ENCODE results near the gene MBNL2. TPM values are rescaled to one million over a fixed set of nuclear protein-coding genes. Genes with fewer than 3 reads are reported as not detected.
A peak's percentile ranks its signal among the peaks of the same experiment; 100 is the strongest.

The MBNL2 gene
- total RNA-seq, 2 donors from 2014 or later: 59.6 to 67.7 TPM

DNA sequence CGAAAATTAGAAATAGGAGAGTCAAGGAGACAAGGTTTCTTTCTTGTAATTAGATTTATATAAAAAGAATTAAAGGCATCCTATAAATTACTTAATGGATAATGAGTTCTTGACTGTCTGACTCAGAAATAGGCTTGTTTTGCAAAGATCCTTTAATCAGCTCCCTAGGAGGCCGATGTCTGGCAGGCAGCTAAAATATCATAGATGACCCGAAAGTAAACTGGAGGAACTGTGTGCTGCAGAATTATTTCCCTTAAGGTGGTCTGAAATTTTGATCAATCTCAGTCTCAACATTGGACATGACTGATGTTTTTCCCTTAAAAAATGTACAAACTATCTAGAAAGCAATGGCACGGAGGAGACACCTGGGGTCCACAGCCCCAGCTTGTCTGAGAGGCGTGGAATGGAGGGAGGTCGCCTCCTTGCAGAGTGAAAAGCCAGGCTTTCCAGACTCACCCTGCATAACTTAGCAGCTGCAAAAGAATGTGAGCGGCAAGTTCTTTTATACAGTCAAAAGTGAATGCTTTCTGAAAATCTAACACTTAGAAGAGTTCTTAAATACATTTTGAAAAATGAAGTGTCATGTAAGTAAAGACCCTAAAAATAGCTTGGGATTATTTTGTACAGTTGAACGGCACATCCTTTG is 44.8 kb downstream of the MBNL2 start:
- ATAC-seq (ENCODE audit: insufficient number of reproducible peaks, low FRiP score, low read depth) (no peak), DNase-seq (ENCODE audit: low spot score) (no peak)
- TF ChIP-seq, protein P1, sequence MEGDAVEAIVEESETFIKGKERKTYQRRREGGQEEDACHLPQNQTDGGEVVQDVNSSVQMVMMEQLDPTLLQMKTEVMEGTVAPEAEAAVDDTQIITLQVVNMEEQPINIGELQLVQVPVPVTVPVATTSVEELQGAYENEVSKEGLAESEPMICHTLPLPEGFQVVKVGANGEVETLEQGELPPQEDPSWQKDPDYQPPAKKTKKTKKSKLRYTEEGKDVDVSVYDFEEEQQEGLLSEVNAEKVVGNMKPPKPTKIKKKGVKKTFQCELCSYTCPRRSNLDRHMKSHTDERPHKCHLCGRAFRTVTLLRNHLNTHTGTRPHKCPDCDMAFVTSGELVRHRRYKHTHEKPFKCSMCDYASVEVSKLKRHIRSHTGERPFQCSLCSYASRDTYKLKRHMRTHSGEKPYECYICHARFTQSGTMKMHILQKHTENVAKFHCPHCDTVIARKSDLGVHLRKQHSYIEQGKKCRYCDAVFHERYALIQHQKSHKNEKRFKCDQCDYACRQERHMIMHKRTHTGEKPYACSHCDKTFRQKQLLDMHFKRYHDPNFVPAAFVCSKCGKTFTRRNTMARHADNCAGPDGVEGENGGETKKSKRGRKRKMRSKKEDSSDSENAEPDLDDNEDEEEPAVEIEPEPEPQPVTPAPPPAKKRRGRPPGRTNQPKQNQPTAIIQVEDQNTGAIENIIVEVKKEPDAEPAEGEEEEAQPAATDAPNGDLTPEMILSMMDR (IDR thresholded peaks at IDR 0.05): no peak
- Histone ChIP-seq H3K4me3 (peak overlapping the region; percentile 15), H3K4me1 (ENCODE audit: control insufficient read depth in 1 of 2, low read depth in 2 of 2) (peaks cover 10 to 59% of the 10 kb centered on the region in 2 donors), H3K36me3 (no peaks in the 10 kb centered on the region), H3K27ac (peak overlapping the region; percentile 14 to 20), H3K9me3 (no peaks in the 10 kb centered on the region), H3K27me3 (replicated peaks; ENCODE audit: insufficient read depth) (no peaks in the 10 kb centered on the region)

DNA sequence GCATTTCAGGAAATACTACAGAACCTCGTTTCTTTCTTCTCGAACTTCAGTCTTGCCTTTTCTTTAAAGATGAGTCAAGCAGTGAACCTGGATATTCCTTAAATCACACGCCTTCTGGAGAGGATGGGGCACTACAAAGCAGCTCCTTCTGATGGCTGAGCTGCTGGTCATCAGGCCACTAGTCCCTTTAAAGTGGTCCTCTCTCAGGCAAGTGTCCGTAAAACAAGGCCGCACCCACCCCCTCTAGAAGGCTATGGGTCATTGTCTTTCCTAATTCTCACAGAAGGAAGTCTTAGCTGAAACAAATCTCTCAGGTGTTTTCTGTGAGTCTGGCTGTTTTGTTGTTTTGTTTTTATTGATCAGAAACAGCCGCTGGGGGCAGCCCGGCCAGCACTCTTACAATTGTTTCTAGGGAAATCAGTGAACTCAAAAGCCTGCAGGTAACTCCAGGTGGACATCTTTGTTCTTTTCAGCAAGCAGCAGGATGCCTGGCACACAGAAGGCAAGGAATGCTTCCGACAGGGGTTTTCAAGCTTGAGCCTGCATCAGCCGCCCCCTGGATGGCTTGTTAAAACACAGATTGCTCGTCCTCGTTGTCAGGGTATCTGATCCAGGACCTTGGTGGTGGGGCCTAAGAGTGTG is 45.4 kb downstream of the MBNL2 start:
- ATAC-seq (ENCODE audit: insufficient number of reproducible peaks, low FRiP score, low read depth) (no peak), DNase-seq (ENCODE audit: low spot score) (no peak)
- TF ChIP-seq, protein P1 (IDR thresholded peaks at IDR 0.05): no peak
- H3K4me1 ChIP-seq (ENCODE audit: control insufficient read depth in 1 of 2, low read depth in 2 of 2): peaks cover 7 to 58% of the 10 kb centered on the region in 2 donors
- H3K4me3 ChIP-seq: no peak overlapping the region
- H3K36me3 ChIP-seq: no peaks in the 10 kb centered on the region
- no peaks in the 10 kb centered on the region for H3K27me3 ChIP-seq (replicated peaks; ENCODE audit: insufficient read depth)
- H3K9me3 ChIP-seq: no peaks in the 10 kb centered on the region
- H3K27ac ChIP-seq: no peak overlapping the region

DNA sequence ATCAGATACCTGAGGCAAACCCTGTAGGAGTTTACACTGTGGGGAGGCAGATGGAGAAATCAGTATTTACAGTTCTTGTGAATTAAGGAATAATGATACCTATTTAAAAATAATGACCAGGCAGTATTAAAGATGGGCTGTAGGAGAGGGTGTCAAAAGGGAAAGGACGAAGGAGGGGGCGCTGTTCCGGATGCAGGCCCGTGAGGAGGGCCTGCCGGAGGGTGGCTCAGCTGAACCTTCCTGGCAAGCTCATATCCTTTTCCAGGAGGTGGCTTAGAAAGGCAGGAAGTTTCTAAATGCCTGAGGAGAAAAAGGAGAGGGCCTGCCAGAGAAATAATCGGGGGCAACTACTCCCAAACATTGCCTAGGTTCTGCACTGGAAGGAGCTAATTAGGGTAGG is 46.6 kb downstream of the MBNL2 start:
- H3K4me3 ChIP-seq: no peak overlapping the region

DNA sequence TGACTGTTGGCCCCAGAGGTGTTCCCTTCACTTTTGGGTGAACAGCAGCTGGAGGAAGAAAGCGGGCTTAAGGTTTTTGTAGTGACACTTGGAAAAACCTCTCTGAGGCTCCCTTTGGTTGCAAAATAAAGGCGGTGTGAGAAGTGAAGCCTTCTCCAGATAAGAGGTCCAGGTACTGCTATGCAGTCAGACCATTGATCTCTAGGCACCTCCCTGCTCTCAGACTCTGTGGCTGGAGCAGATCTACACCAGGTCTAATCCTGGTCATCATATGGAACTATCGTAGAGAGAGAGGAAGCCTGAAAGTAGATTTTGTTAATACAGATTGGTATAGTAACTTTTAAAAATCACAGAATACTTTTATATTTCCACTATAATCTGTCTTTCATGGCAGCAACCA is 47.5 kb downstream of the MBNL2 start:
- Histone ChIP-seq H3K9me3 (no peaks in the 10 kb centered on the region), H3K4me1 (ENCODE audit: control insufficient read depth in 1 of 2, low read depth in 2 of 2) (peaks cover 28 to 74% of the 10 kb centered on the region in 2 donors), H3K27me3 (replicated peaks; ENCODE audit: insufficient read depth) (no peaks in the 10 kb centered on the region), H3K36me3 (no peaks in the 10 kb centered on the region), H3K4me3 (no peak overlapping the region), H3K27ac (peak overlapping the region in 1 of 2 donors; percentile 11)
- TF ChIP-seq, protein P1 (IDR thresholded peaks at IDR 0.05): no peak
- DNase-seq (ENCODE audit: low spot score) (no peak), ATAC-seq (ENCODE audit: insufficient number of reproducible peaks, low FRiP score, low read depth) (no peak)

More for the DNA sequence above, 46.6 kb downstream of the MBNL2 start:
- no peaks in the 10 kb centered on the region for H3K9me3 ChIP-seq
- H3K27me3 ChIP-seq (replicated peaks; ENCODE audit: insufficient read depth): no peaks in the 10 kb centered on the region
- TF ChIP-seq, protein P1 (IDR thresholded peaks at IDR 0.05): no peak
- H3K36me3 ChIP-seq: no peaks in the 10 kb centered on the region
- H3K4me1 ChIP-seq (ENCODE audit: control insufficient read depth in 1 of 2, low read depth in 2 of 2): peaks cover 19 to 68% of the 10 kb centered on the region in 2 donors
- ATAC-seq (ENCODE audit: insufficient number of reproducible peaks, low FRiP score, low read depth) (peak; percentile 39), DNase-seq (ENCODE audit: low spot score) (no peak)
- H3K27ac ChIP-seq: peak overlapping the region in 1 of 2 donors; percentile 11

DNA sequence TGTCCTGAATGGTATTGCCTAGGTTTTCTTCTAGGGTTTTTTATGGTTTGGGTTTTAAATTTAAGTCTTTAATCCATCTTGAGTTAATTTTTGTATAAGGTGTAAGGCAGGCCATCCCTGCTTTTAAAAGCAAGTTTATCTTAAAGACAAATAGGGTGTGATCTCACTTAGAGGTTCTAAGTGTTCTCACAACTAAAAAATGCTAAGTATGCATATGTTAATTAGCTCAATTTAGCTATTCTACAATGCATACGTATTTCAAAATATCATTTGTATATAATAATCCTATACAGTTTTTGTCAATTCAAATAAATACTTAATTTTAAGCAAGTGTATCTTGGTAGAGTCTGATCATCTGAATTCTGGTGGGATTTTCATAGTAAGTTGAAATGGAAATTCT is 50.4 kb downstream of the MBNL2 start:
- H3K4me1 ChIP-seq (ENCODE audit: control insufficient read depth in 1 of 2, low read depth in 2 of 2): peaks cover 38 to 77% of the 10 kb centered on the region in 2 donors
- no peak for DNase-seq (ENCODE audit: low spot score)
- ATAC-seq (ENCODE audit: insufficient number of reproducible peaks, low FRiP score, low read depth): no peak
- H3K4me3 ChIP-seq: no peak overlapping the region
- H3K36me3 ChIP-seq: no peaks in the 10 kb centered on the region
- no peaks in the 10 kb centered on the region for H3K9me3 ChIP-seq
- H3K27ac ChIP-seq: peak overlapping the region; percentile 77 to 89
- TF ChIP-seq, protein P1 (IDR thresholded peaks at IDR 0.05): no peak
- H3K27me3 ChIP-seq (replicated peaks; ENCODE audit: insufficient read depth): no peaks in the 10 kb centered on the region
